K562 (cell line): ENCODE data around the gene TAF8. TPM values are rescaled to one million over a fixed set of nuclear protein-coding genes. Genes with fewer than 3 reads are reported as not detected.

Experiments
- BRF1 ChIP-seq: IDR thresholded peaks from 3 replicates; pipeline ENCODE4 v1.6.1; 2011; ENCODE audit warnings: borderline replicate concordance, mild to moderate bottlenecking; ENCODE audit not compliant: insufficient read length; ENCODE audit errors: extremely low read depth
- C11orf30 ChIP-seq: fragments of 450-650 bp; IDR thresholded peaks from 2 replicates; pipeline ENCODE4 v1.6.1; 2016; ENCODE audit warnings: low read depth, mild to moderate bottlenecking
- DNMT1 ChIP-seq: fragments of 450-650 bp; IDR thresholded peaks from 2 replicates; pipeline ENCODE4 v1.6.1; 2016; ENCODE audit warnings: antibody characterized with exemption, mild to moderate bottlenecking
- DPF2 ChIP-seq: fragments of 450-650 bp; IDR thresholded peaks from 2 replicates; pipeline ENCODE4 v1.6.1; 2016
- EZH2 ChIP-seq: IDR thresholded peaks from 2 replicates; pipeline ENCODE4 v1.6.1; 2012; ENCODE audit warnings: low read depth, mild to moderate bottlenecking, inconsistent platforms, low read length, borderline replicate concordance
- FOXA3 ChIP-seq, 2 experiments: fragments of 450-650 bp in 1 of 2; sonication (generic) in 1 of 2; formaldehyde crosslinking; IDR thresholded peaks in 1 of 2; conservative IDR thresholded peaks in 1 of 2; 2 replicates each; pipeline versions ENCODE4 v1.4.0 to v1.8.0; 2020 to 2022; ENCODE audit warnings: mild to moderate bottlenecking in 2 of 2, missing genetic modification reagents in 1 of 2
- MAFG ChIP-seq: fragments of 450-650 bp; conservative IDR thresholded peaks from 2 replicates; pipeline ENCODE4 v1.6.1; 2016; ENCODE audit warnings: missing genetic modification characterization, missing compliant biosample characterization
- MTA3 ChIP-seq: fragments of 450-650 bp; formaldehyde crosslinking; IDR thresholded peaks from 2 replicates; pipeline ENCODE4 v1.6.1; 2017; ENCODE audit warnings: mild to moderate bottlenecking, borderline replicate concordance
- PRDM10 ChIP-seq: fragments of 450-650 bp; IDR thresholded peaks from 2 replicates; pipeline ENCODE4 v1.6.1; 2018; ENCODE audit not compliant: partially characterized antibody
- RFX7 ChIP-seq: fragments of 250-450 bp; sonication (Bioruptor Pico); IDR thresholded peaks from 2 replicates; pipeline ENCODE4 v1.5.1; 2021; ENCODE audit warnings: mild to moderate bottlenecking
- VEZF1 ChIP-seq: fragments of 200-800 bp; sonication (Bioruptor generic); IDR thresholded peaks from 2 replicates; pipeline ENCODE4 v1.6.1; 2017; ENCODE audit warnings: missing genetic modification characterization, missing compliant biosample characterization
- ZEB2 ChIP-seq: fragments of 450-650 bp; IDR thresholded peaks from 2 replicates; pipeline ENCODE4 v1.6.1; 2016
- ZNF316 ChIP-seq: fragments of 450-650 bp; IDR thresholded peaks from 2 replicates; pipeline ENCODE4 v1.6.1; 2016
- ZNF583 ChIP-seq: fragments of 250-450 bp; sonication (Bioruptor Pico); IDR thresholded peaks from 2 replicates; pipeline ENCODE4 v1.4.0; 2020
- ZNF592 ChIP-seq: fragments of 450-650 bp; IDR thresholded peaks from 2 replicates; pipeline ENCODE4 v1.6.1; 2017; ENCODE audit warnings: antibody characterized with exemption, mild to moderate bottlenecking
- ZNF740 ChIP-seq, 3 experiments: fragments of 200-800 bp in 1 of 3; sonication (Bioruptor generic) in 1 of 3; sonication (generic) in 1 of 3; formaldehyde crosslinking in 1 of 3; IDR thresholded peaks; 2 replicates each; pipeline versions ENCODE4 v1.6.1 to v1.8.0; 2016 to 2022; ENCODE audit warnings: mild to moderate bottlenecking in 2 of 3, missing compliant biosample characterization in 2 of 3, missing genetic modification characterization in 2 of 3, missing genetic modification reagents in 1 of 3
- polyA plus RNA-seq, 8 experiments: library from polyadenylated mRNA; depleted of rRNA in 4 of 8; stranded (reverse) in 5 of 8; unstranded in 3 of 8; fragments of >200 nt; fragmentation: Nextera tagmentation in 2 of 8; fragmentation: Illumina TruSeq in 1 of 8; extraction: Ambion mirVana in 2 of 8; extraction: Trizol in 1 of 8; gene quantifications; 2 replicates each; pipeline versions ENCODE4 v1.2.1 to v1.2.3, GENCODE V29; 2011 to 2014; ENCODE audit warnings: inconsistent platforms in 1 of 8, missing spikeins in 1 of 8
- total RNA-seq, 7 experiments: library from RNA; depleted of rRNA in 6 of 7; stranded (reverse); fragments of >200 nt in 6 of 7; fragmentation: Illumina TruSeq in 2 of 7; extraction: Trizol in 2 of 7; gene quantifications; 2 replicates each; pipeline versions ENCODE4 v1.2.1 to v1.2.3, GENCODE V29; 2011 to 2021; ENCODE audit warnings: low replicate concordance in 1 of 7

Gene TAF8
- total and polyA plus RNA-seq, 9 of the 15 experiments (the other 6 are each of a cell fraction or from before 2014, with no cell fraction given) = 29.4 to 84.0 (median 52.6) TPM

- TF ChIP-seq ZNF740 (CRISPR knock-in tag; IDR thresholded peaks at IDR 0.05) (no peak), ZNF740 (tag; IDR thresholded peaks at IDR 0.05) (no peak), PRDM10 (peak; percentile 18), ZEB2 (peak; percentile 75), BRF1 (no peak), DPF2 (peak; percentile 52; the same call in 1 of the 2 replicates), MAFG (tag) (peak; percentile 55), C11orf30 (peak; percentile 84), EZH2 (no peak), FOXA3 (CRISPR knock-in tag; conservative IDR thresholded peaks at IDR 0.05 in 1 of 2, IDR thresholded peaks at IDR 0.05 in 1 of 2) (no peak), VEZF1 (peak; percentile 37; the same call in 1 of the 2 replicates), ZNF583 (CRISPR knock-in tag) (peak; percentile 31; the same call in 1 of the 2 replicates), DNMT1 (0 out of 2 replicates have a peak, but pooled peaks have one; percentile 57), RFX7 (0 out of 2 replicates have a peak, but pooled peaks have one; percentile 32), ZNF316 (peak; percentile 69), ZNF592 (peak; percentile 76), MTA3 (0 out of 2 replicates have a peak, but pooled peaks have one; percentile 16)
Observed at GRCh38 chr6:42100029-42100901, 49.9 kb downstream of the TAF8 start (continued).
